ENCODE data around the gene CDC45.

Gene CDC45

DNA sequence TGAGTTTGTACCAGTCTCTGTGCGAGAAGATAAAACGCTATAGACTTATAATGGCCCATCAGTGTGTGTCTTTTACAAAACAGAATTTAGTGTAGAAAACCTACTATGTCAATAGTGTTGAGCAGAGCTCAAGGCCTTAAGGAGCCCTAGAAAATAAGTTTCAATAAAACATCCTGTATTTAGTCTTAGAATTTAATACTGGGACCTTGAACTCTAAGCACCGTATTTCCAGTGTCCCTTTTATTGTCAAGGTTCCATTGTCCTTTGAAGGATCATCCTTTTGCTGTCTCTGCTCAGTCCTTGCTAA lies 16.6 kb downstream of the CDC45 start:
- DNase-seq: no peak

DNA sequence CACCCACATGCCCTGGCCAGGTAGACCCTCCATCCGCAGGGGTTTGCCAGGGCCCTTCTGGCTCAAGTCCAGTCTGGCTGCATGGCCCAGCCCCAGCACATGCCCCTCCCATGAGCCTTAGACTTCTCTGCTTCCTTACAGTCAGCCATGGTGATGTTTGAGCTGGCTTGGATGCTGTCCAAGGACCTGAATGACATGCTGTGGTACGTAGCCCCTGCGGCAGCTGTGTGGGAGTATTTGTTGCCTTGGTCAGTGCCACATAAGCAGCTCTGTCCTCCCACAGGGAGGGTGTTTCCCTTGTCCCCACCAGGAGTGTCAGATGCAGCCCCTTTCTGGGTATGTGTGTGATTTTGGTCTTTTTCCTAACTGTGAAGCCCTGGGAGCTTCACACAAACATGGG lies 17.5 kb downstream of the CDC45 start:
- DNase-seq: no peak

DNA sequence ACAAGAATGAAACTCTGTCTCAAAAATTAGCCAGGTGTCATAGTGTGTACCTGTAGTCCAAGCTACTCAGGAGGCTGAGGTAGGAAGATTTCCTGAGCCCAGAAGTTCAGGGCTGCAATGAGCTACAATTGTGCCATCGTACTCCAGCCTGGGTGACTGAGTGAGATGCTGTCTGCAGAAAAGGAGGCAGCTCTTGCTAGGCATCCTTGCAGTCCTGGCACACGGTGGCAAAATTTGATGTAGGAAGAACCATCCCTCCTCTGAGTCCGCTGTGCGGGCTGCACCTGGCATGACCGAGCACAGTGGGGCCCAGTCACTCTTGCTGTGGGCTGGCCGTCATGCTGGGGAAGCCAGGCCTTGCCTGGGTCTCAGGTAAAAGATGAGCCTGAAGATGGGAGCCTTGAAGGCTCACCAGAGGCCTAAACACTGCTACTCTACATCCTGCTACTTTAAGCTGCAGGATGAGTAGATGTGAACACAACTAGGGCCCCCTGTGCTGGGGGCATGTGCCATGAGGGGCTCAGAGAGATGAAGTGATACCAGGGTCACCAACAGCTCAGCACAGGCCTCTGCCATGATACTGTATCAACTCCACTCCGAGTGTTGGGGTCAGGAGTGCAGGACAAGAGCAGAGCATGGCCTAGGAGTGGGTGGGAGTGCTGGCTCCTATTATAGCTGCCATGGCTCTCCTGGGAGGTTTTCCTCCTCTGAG lies 18.6 kb downstream of the CDC45 start:
- DNase-seq: no peak

- DNase-seq: no peak
Measured at GRCh38 chr22:19498866-19499190, 19.1 kb downstream of the CDC45 start.

- DNase-seq: no peak
Measured at GRCh38 chr22:19499236-19499879, 19.6 kb downstream of the CDC45 start.

GRCh38 chr22:19499880-19500242 lies 20.1 kb downstream of the CDC45 start:
- DNase-seq: no peak

DNA sequence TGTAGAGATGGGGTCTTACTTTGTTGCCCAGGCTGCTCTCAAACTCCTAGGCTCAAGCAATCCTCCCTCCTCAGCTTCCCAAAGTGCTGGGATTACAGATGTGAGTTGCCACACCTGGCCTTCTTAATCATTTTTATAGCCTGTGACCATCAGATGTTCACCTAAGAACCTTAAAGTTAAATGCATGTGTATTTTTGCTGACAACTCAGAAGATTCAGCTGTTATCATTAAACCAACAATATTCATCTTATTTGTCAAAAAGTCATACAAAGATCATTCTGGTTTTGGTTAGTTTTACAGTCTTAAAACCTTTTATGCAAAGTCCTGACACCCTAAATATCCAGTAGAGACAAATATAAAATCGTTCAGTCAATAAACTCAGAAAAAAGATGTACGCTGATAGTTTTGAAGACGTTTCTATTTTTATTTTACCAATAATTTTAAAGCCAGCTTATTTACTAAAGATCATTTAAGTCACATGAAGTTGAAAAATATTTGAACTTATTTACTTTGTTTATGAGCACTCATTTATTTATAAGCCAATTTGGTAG lies 22.3 kb downstream of the CDC45 start:
- DNase-seq: no peak

GRCh38 chr22:19503367-19503766 lies 23.6 kb downstream of the CDC45 start:
- DNase-seq: no peak

DNA sequence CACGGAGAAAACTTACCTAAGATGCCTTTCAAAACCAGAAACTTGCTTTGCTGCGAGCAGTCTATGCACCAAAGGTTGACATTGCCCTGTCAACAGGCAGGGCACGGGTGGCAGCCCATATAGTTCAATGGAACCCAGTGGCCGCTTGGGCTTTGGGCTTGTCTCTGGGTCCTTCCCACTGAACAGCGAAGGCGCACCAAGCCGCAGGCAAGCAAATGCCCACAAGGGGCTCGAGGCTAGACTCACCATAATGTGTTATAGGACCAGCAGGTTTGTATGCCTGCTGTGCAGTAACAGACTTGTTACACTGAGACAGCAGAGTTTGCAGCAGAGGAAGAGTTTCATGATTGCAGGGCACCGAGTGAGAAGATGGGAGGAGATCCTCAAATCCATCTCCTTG lies 24.1 kb downstream of the CDC45 start:
- DNase-seq: no peak

DNA sequence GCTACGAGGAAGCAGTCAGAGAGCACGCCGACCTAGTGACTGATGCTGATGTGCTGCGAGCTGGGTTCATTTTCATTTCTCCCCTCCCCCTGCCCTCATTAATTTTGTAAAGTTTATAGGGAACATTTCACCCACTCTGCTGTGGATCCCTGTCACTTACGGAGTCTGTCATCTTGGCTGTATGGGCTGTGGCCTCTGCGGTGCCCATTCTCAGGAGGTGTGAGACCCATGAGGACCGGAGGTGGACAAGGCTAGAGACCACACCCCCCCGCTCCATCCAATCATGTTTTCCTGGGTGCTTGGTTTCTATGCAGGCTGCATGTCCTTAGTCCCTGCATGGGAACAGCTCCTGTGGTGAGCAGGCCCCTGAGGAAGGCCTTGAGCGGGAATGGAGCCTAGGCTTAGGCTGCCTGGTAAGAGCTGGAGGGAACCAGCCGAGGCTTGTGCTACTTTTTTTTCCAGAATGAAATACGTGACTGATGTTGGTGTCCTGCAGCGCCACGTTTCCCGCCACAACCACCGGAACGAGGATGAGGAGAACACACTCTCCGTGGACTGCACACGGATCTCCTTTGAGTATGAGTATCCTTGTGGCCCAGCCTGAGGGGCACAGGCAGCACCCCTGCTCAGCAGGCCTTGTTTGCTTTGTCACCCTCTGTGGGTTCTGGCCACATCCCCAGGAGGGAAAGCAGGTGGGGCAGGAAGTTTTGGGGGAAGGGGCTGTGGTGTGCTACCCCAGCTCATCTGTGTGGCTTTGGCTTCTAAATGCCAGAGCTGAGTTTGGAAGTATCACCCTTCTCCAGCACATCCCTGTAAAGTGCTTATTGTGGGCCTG lies 25.4 kb downstream of the CDC45 start:
- DNase-seq: no peak

DNA sequence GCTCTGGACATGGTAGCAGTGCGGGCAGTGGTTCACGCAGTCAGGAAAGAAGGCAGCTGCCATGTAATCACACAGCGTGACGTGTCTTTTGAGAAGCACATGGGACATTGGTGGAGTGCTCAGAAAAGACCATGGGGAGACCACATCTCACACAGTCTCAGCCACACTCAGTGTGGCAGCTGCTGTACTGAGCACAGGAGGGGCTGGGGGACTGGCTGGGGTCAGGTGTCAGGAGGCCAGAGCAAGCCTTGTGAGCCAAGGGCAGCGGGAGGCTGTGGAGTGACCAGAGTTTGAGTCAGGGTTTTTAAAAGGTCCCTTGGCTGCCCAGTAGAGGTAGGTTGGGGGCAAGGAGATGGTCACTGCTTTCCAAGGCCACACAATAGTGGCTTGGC lies 26.0 kb downstream of the CDC45 start:
- no peak for DNase-seq

- DNase-seq: no peak
Measured at GRCh38 chr22:19506212-19506611, 26.5 kb downstream of the CDC45 start.

- DNase-seq: no peak
Measured at GRCh38 chr22:19507534-19507861, 27.8 kb downstream of the CDC45 start.

GRCh38 chr22:19508024-19508776 lies 28.5 kb downstream of the CDC45 start:
- no peak for DNase-seq

GRCh38 chr22:19509191-19509590 lies 29.5 kb downstream of the CDC45 start:
- no peak for DNase-seq

DNA sequence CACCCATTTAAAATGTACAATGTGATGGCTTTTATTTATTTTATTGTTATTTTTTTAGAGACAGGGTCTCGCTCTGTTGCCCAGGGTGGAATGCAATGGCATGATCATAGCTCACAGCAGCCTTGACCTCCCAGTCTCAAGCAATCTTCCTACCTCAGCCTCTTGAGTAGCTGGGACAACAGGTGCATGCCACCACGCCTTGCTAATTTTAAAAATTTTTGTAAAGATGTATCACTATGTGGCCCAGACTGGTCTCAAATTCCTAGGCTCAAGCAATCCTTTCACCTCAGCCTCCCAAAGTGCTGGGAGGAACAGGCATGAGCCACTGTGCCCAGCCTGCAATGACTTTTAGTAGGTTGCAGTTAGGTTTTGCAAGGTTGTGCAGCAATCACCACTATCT lies 30.2 kb downstream of the CDC45 start:
- no peak for DNase-seq

DNA sequence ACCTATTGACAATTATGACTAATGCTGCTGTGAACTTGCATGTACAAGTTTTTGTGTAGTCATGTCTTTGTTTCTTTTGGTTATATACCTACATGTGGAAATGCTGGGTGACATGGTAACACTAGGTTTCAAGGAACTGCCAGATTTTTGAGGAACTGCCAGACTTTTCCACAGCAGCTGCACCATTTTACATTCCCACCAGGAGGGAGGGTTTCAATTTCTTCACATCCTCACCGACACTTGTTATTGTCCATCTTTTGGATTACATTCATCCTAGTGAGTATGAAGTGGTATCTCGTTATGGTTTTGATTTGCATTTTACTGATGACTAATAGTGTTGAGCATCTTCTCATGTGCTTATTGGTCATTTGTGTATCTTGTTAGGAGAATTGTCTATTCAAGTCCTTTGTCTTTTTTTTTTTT lies 31.2 kb downstream of the CDC45 start:
- DNase-seq: no peak

- DNase-seq: no peak
Measured at GRCh38 chr22:19513823-19514222, 34.1 kb downstream of the CDC45 start.

DNA sequence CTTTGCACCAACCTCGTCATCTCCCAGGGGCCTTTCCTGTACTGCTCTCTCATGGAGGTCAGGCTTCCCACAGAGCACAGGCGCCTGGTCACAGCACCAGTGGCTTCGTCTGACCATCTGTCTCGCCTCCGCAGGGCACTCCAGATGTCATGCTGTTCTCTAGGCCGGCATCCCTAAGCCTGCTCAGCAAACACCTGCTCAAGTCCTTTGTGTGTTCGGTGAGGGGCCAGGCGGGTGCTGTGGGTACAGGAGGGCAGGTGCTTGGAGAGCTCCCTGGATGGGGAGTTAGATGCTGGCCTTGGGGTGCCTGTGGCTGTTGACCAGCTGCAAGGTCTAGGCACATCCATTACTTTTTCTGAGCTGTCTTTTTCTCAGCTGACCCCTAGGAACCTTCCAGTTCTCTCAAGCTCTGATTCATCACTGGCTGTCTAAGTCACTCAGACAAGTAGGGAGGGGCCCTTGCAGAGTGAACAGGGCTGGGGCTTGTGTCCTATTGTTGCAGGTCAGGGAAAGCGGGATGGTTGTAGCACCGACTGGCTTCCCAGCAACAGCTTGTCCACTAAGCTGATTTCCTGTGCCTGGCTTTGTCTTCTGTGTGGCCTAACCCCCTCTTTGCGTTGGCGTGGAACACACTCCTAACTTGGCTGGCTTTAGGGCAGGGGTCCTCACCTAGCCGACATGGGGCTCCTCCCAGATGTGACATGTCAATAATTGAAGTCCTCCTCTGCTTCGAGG lies 35.3 kb downstream of the CDC45 start:
- DNase-seq: no peak

GRCh38 chr22:19515654-19516377 lies 36.1 kb downstream of the CDC45 start:
- DNase-seq: no peak

DNA sequence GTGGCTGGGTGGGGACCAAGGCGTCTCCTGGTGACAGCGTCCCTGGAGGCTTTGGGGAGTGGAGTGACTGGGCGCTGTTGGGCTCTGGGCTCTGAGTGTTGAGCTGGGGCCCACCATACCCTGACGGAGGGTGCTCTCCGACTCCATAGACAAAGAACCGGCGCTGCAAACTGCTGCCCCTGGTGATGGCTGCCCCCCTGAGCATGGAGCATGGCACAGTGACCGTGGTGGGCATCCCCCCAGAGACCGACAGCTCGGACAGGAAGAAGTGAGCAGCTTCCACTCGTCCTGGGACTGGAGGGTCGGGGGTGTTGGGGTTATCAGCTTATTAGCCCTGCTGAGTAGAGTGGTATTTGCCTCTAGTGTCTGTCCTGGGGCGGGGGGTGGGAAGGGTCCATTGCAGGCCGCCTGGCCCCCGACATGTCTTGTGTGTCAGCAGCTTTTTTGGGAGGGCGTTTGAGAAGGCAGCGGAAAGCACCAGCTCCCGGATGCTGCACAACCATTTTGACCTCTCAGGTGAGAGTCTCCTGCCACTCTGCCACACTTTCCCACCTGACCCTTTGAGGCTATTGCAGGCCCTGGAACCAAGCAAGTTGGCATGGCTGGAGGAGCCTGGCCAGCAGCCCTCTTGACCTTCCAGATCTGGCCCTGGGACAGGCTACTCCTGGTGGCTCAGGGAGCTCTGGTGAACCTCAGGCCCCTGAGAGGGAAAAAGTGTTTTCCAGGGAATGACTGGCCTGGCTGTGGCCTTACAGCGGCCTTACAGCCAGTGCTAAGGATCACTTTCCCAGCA lies 36.9 kb downstream of the CDC45 start:
- no peak for DNase-seq

Measured in stimulated activated CD4-positive, alpha-beta T cell treated with anti-CD3 and anti-CD28 coated beads, Interleukin-15, amount 100 ng/mL, for 24 hours (primary cell).